B cell (primary cell): ENCODE measurements around the gene KRT77. TPM values are rescaled to one million over a fixed set of nuclear protein-coding genes. Genes with fewer than 3 reads are reported as not detected.

Source experiments
- ATAC-seq: fragments of 200-7000 bp; cut with Tn5 transposase; one replicate; pipeline ENCODE4 v1.10.0; 2021; ENCODE audit warnings: low read depth, mild to moderate bottlenecking, moderate number of reproducible peaks, moderate library complexity
- CTCF ChIA-PET: fragments of 350-600 bp; sonication (Branson Sonifier 250); formaldehyde crosslinking; loops from one replicate; lab custom pipeline; 2021; ENCODE audit warnings: antibody characterized with exemption, inconsistent platforms; lab: Charles Lee
- POLR2A ChIA-PET: fragments of 350-600 bp; sonication (Branson Sonifier 250); formaldehyde crosslinking; loops from one replicate; lab custom pipeline; 2021; ENCODE audit warnings: antibody characterized with exemption; lab: Charles Lee
- DNase-seq: peaks from one replicate; pipeline ENCODE4 v3.0.0; 2013
- H2AFZ ChIP-seq: 2 replicates; pipeline ENCODE4 v1.6.1; 2012; ENCODE audit warnings: mild to moderate bottlenecking, low read depth, low read length; ENCODE audit not compliant: insufficient read depth, poor library complexity, severe bottlenecking
- H3K27ac ChIP-seq, 2 donors: 1 replicate in 1 of 2; 2 replicates in 1 of 2; pipeline ENCODE4 v1.5.1; 2012 to 2013; ENCODE audit warnings: low read length in 2 of 2, mild to moderate bottlenecking in 2 of 2, moderate library complexity in 1 of 2
- H3K27me3 ChIP-seq, 4 experiments: fragments of 200-600 bp in 1 of 4; sonication (generic) in 1 of 4; replicated peaks in 1 of 4; 1 replicate in 2 of 4; 2 replicates in 2 of 4; pipeline versions ENCODE4 v1.6.1 to v1.7.0; 2013 to 2016; ENCODE audit warnings: low read length in 3 of 4, mild to moderate bottlenecking in 2 of 4, mixed read lengths in 1 of 4, moderate library complexity in 1 of 4; ENCODE audit not compliant: insufficient read depth in 4 of 4, control insufficient read depth in 3 of 4; ENCODE audit errors: control extremely low read depth in 1 of 4
- H3K36me3 ChIP-seq, 2 experiments: replicated peaks in 1 of 2; 1 replicate in 1 of 2; 2 replicates in 1 of 2; pipeline versions ENCODE4 v1.6.1 to v1.7.1; 2013; ENCODE audit warnings: low read length in 1 of 2; ENCODE audit not compliant: insufficient read depth in 2 of 2, control insufficient read depth in 1 of 2; ENCODE audit errors: control extremely low read depth in 1 of 2, extremely low read depth in 1 of 2
- H3K4me1 ChIP-seq, 2 donors: fragments of 200-600 bp in 1 of 2; sonication (generic) in 1 of 2; 1 replicate in 1 of 2; 2 replicates in 1 of 2; pipeline versions ENCODE4 v1.5.1 to v1.6.1; 2013 to 2017; ENCODE audit warnings: low read length in 2 of 2; ENCODE audit not compliant: control insufficient read depth in 2 of 2, insufficient read depth in 2 of 2
- H3K4me2 ChIP-seq: replicated peaks from 2 replicates; pipeline ENCODE3; 2012; ENCODE audit warnings: mild to moderate bottlenecking, low read depth, low read length; ENCODE audit not compliant: poor library complexity, severe bottlenecking
- H3K4me3 ChIP-seq, 5 experiments: fragments of 200-600 bp in 1 of 5; sonication (generic) in 1 of 5; 1 replicate in 3 of 5; 2 replicates in 2 of 5; pipeline versions ENCODE4 v1.5.1 to v1.7.0; 2011 to 2016; ENCODE audit warnings: low read length in 4 of 5, mild to moderate bottlenecking in 4 of 5, low read depth in 2 of 5, control low read depth in 1 of 5, moderate library complexity in 1 of 5; ENCODE audit not compliant: insufficient read depth in 1 of 5; ENCODE audit errors: control extremely low read depth in 1 of 5, extremely low read depth in 1 of 5
- H3K79me2 ChIP-seq: fragments of 200-600 bp; sonication (generic); one replicate; pipeline ENCODE4 v1.6.0; 2016; ENCODE audit warnings: low read length; ENCODE audit not compliant: control insufficient read depth, insufficient read depth
- H3K9ac ChIP-seq: fragments of 200-600 bp; sonication (generic); 2 replicates; pipeline ENCODE4 v1.6.1; 2017; ENCODE audit warnings: mild to moderate bottlenecking, low read length, moderate library complexity
- H3K9me3 ChIP-seq, 3 donors: one replicate each; pipeline versions ENCODE4 v1.6.1 to v1.7.1; 2013; ENCODE audit warnings: low read length in 2 of 3; ENCODE audit not compliant: control insufficient read depth in 2 of 3, insufficient read depth in 1 of 3; ENCODE audit errors: control extremely low read depth in 1 of 3
- H4K20me1 ChIP-seq: 2 replicates; pipeline ENCODE4 v1.6.0; 2012; ENCODE audit warnings: mild to moderate bottlenecking, low read length; ENCODE audit not compliant: insufficient read depth, control insufficient read depth, poor library complexity, severe bottlenecking
- H3K27ac Mint-ChIP-seq: one replicate; pipeline ENCODE4 v1.8.0; 2021; ENCODE audit warnings: mixed read lengths
- H3K27me3 Mint-ChIP-seq: one replicate; pipeline ENCODE4 v1.8.0; 2021; ENCODE audit warnings: mixed read lengths
- H3K4me1 Mint-ChIP-seq: one replicate; pipeline ENCODE4 v1.8.0; 2021; ENCODE audit warnings: mixed read lengths
- H3K4me3 Mint-ChIP-seq: one replicate; pipeline ENCODE4 v1.8.0; 2021; ENCODE audit warnings: mixed read lengths
- H3K9me3 Mint-ChIP-seq: one replicate; pipeline ENCODE4 v1.8.0; 2022; ENCODE audit warnings: mixed read lengths; ENCODE audit not compliant: insufficient read depth
- EZH2 ChIP-seq: IDR thresholded peaks from 2 replicates; pipeline ENCODE4 v1.6.1; 2012; ENCODE audit warnings: borderline replicate concordance, low read depth, mild to moderate bottlenecking, moderate library complexity, low read length; ENCODE audit not compliant: insufficient read depth, poor library complexity, severe bottlenecking
- WGBS: methylation state at CpG from one replicate; pipeline ENCODE4 v1.1.5; 2013; ENCODE audit warnings: missing lambda C conversion rate; ENCODE audit not compliant: insufficient coverage; 5-methylcytosine and 5-hydroxymethylcytosine counted together
- intact Hi-C: fragments of 100-400 bp; cut with micrococcal nuclease; formaldehyde crosslinking; loops from one replicate; pipeline ENCODE4 v1.10.0; 2022
- polyA plus RNA-seq: library from polyadenylated mRNA; depleted of rRNA; stranded (reverse); fragments of >200 nt; gene quantifications from 2 replicates; pipeline ENCODE4 v1.2.3, GENCODE V29; 2012
- total RNA-seq, 2 donors: library from RNA; stranded (reverse); fragments of 120-200 nt in 1 of 2; gene quantifications; 1 replicate in 1 of 2; 2 replicates in 1 of 2; pipeline versions ENCODE4 v1.2.3 to v1.2.4, GENCODE V29; 2013 to 2022
- TF ChIP-seq, protein P1 (sequence below): fragments of 200-600 bp; IDR thresholded peaks from one replicate; pipeline ENCODE4 v1.8.0; 2022; ENCODE audit warnings: antibody characterized with exemption, mild to moderate bottlenecking

The KRT77 gene
- total and polyA plus RNA-seq, 2 donors (not counting 1 experiment from before 2014, with no cell fraction given), result not detected

DNA sequence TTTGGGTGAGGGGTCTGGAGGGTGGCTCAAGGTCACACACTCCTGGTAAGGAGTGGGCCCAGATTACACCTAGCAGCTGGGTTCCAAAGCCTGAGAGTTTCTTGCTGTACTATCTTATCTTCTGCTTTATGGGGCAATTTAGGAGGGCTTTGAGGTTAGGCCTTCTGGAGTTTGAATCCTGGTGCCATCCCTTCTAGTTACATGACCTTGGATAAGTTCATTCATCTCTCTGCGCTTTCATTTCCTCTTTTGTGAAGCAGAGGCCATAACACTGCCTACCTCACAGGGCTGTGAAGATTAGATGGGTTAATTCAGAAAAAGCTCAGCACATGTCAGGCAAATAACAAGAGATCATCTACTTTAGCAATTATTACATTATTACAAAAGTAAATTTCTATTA lies 7.4 kb upstream of the KRT77 start:
- no peaks in the 10 kb centered on the region for H3K79me2 ChIP-seq
- no peak for TF ChIP-seq EZH2
- TF ChIP-seq, protein P1, sequence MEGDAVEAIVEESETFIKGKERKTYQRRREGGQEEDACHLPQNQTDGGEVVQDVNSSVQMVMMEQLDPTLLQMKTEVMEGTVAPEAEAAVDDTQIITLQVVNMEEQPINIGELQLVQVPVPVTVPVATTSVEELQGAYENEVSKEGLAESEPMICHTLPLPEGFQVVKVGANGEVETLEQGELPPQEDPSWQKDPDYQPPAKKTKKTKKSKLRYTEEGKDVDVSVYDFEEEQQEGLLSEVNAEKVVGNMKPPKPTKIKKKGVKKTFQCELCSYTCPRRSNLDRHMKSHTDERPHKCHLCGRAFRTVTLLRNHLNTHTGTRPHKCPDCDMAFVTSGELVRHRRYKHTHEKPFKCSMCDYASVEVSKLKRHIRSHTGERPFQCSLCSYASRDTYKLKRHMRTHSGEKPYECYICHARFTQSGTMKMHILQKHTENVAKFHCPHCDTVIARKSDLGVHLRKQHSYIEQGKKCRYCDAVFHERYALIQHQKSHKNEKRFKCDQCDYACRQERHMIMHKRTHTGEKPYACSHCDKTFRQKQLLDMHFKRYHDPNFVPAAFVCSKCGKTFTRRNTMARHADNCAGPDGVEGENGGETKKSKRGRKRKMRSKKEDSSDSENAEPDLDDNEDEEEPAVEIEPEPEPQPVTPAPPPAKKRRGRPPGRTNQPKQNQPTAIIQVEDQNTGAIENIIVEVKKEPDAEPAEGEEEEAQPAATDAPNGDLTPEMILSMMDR, result no peak
- DNase-seq (no peak), ATAC-seq (no peak)
- CTCF ChIA-PET, result no interaction called here
- Mint-ChIP-seq H3K4me1 (no peaks in the 10 kb centered on the region), H3K27me3 (peaks cover 31% of the 10 kb centered on the region), H3K27ac (no peak overlapping the region), H3K4me3 (no peak overlapping the region), H3K9me3 (peaks cover 2% of the 10 kb centered on the region)
- POLR2A ChIA-PET, result no interaction called here
- H3K9ac ChIP-seq, result no peak overlapping the region
- intact Hi-C loops, result no loop called here
- WGBS, result no CpG with 5 or more reads among the region's 1 CpG
- no peaks in the 10 kb centered on the region for H3K36me3 ChIP-seq
- H3K27ac ChIP-seq, result no peak overlapping the region
- H3K27me3 ChIP-seq, result peaks cover 0 to 26% (median 12%) of the 10 kb centered on the region in 4 experiments
- H2AFZ ChIP-seq, result no peak overlapping the region
- H3K4me3 ChIP-seq, result no peak overlapping the region
- no peak overlapping the region for H3K4me2 ChIP-seq
- H3K9me3 ChIP-seq, result peaks cover 0 to 3% (median 0%) of the 10 kb centered on the region in 3 donors
- no peaks in the 10 kb centered on the region for H3K4me1 ChIP-seq
- H4K20me1 ChIP-seq, result no peaks in the 10 kb centered on the region

DNA sequence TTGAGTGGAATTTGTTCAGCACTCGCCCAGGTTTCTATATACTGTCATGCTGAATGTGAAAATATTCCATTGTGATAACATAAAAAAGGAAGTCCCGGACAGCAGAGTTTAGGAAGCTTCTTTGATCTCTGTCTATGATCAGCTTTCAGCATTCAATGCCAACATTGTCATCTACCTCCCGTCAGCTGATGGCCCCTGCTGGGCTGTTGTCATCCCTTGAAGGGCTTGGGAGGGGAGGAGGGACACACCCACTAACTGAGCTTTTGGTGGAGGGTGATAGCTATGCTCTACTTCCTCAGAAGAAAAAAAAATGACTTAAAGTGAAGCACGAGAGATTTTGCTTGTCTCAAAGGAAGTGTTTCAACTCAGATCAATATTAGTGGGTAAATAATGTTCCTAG lies 4.7 kb upstream of the KRT77 start:
- no peaks in the 10 kb centered on the region for H3K4me1 Mint-ChIP-seq
- ATAC-seq, result no peak
- CTCF ChIA-PET, result no interaction called here

More for the DNA sequence above, 4.7 kb upstream of the KRT77 start:
- Histone ChIP-seq H3K4me1 (no peaks in the 10 kb centered on the region), H3K4me3 (no peak overlapping the region), H3K4me2 (no peak overlapping the region), H2AFZ (no peak overlapping the region), H3K79me2 (no peaks in the 10 kb centered on the region), H3K27ac (no peak overlapping the region), H3K9ac (no peak overlapping the region), H3K27me3 (peaks cover 0 to 7% (median 4%) of the 10 kb centered on the region in 4 experiments), H4K20me1 (no peaks in the 10 kb centered on the region), H3K36me3 (no peaks in the 10 kb centered on the region), H3K9me3 (no peaks in the 10 kb centered on the region)
- H3K27me3 Mint-ChIP-seq, result peaks cover 21% of the 10 kb centered on the region
- H3K4me3 Mint-ChIP-seq, result no peak overlapping the region
- TF ChIP-seq, protein P1, result no peak
- no peak for TF ChIP-seq EZH2
- intact Hi-C loops, result loop anchor here (1.0 kb wide), 1 partner anchor 25 kb away; no protein-coding TSS in a partner anchor
- DNase-seq, result no peak
- 80% methylated on average over 1 of the region's 4 CpGs for WGBS
- H3K9me3 Mint-ChIP-seq, result peaks cover 2% of the 10 kb centered on the region
- no peak overlapping the region for H3K27ac Mint-ChIP-seq
- POLR2A ChIA-PET, result no interaction called here
